Anterior cingulate cortex (tissue), 58 donors: Measurements from ENCODE around the gene ADCK1.
"Not testable (repeated sequence)": the region's sequence is repeated elsewhere in the genome, so short reads cannot be mapped to it uniquely, and the experiment has no call there.

ENCODE experiments used
- DNase-seq, 58 donors: peaks; one replicate each; lab custom pipeline; 2025; lab: John Stamatoyannopoulos, UW

The ADCK1 gene, protein sequence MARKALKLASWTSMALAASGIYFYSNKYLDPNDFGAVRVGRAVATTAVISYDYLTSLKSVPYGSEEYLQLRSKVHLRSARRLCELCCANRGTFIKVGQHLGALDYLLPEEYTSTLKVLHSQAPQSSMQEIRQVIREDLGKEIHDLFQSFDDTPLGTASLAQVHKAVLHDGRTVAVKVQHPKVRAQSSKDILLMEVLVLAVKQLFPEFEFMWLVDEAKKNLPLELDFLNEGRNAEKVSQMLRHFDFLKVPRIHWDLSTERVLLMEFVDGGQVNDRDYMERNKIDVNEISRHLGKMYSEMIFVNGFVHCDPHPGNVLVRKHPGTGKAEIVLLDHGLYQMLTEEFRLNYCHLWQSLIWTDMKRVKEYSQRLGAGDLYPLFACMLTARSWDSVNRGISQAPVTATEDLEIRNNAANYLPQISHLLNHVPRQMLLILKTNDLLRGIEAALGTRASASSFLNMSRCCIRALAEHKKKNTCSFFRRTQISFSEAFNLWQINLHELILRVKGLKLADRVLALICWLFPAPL

DNA sequence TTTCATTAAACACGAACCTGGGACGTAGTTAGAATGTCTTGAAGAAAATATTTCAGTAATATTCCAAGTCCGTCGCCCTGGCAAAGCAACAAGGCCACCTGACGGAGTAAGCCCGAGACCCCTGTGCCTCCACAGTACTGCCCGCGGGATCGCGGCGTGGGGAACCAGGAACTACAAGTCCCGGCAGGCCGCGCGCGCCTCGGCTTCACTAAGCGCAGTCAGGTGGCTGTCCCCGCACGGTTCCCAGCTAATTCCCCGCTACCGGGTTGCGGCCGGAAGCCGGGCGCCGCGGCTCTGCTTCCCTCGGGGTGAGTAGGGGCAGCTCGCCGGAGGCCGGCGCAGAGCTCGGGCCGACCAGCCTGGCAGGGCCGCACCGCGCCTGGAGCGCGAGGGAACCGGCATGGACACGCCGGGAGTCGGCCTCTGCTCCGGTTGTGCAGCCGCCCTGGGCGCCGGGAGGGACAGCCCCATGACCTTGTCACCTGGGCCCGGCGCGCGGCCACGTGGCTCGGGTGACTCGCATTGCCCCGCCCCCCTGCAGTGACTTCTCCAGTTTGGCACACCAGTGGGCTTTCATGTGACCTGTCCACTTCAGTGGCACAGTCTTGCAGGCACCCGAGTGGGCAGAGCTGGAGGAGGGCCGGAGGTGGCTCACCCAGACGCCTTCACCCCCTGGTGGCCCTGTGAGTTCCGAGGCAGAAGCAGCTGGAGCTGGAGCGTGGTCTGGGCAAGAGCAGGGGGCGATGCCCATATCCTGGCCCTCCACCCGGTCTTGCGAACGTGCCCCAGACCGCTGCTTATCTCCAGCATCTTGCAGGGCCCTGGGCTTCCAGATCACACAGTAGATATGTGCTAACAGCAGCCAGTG, at the start of gene ADCK1:
TSS of gene ADCK1 (plus strand) at position 247 of the 868 bp plus-strand sequence. CDS start 18,870 bp downstream, outside the sequence.
- peak; percentile 53 to 98 (median 93) for DNase-seq

DNA sequence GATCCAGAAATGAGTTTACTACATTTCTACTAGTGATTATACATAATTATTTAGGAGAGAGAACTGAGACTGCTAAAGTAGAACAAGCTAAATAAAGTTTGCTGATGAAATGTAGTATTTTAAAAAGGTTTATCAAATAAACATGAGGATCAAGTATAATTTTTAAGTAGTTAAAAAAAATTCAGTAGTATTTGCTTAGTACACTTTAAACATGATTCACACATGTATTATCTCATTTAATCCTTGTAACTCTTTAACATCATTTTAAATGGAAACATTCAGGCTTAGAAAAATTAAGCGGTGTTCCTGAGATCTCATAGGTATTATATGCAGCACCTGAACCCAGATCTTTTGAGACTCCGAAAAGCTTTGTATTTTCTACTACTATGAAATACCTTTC, 47.6 kb upstream of the ADCK1 start:
- DNase-seq, result no peak

DNA sequence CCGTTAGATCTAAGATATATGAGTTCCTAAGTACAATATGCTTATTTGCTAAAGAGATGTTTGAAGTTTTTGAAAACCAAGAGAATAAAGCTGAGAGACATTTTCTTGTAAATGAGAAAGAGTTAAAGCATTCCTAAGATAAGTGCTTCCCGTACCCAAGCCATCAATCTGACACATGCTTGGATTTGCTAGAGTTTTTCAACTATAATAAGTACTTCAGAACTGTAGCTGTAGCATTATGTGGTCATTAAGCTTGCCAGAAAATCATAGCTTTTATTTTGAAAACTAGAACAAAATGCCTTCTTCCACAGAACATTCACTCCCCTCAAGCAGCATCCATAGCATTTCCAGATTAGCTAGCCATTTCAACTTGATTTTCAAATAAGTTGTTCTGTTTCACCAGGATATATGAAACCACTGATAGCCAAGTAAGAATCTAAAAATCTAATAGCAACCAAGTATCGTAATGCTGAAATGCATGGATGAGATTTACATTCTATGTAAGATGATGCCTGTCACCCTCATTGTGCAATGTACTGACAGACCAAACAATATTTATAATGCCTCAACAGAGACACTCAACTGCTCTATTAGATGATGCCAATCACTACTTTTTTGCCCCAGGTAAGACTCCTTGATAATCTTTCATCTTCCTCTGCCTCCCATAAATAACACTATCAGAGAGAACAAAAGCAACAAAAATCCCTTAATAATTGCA, 47.0 kb upstream of the ADCK1 start:
- no peak for DNase-seq

DNA sequence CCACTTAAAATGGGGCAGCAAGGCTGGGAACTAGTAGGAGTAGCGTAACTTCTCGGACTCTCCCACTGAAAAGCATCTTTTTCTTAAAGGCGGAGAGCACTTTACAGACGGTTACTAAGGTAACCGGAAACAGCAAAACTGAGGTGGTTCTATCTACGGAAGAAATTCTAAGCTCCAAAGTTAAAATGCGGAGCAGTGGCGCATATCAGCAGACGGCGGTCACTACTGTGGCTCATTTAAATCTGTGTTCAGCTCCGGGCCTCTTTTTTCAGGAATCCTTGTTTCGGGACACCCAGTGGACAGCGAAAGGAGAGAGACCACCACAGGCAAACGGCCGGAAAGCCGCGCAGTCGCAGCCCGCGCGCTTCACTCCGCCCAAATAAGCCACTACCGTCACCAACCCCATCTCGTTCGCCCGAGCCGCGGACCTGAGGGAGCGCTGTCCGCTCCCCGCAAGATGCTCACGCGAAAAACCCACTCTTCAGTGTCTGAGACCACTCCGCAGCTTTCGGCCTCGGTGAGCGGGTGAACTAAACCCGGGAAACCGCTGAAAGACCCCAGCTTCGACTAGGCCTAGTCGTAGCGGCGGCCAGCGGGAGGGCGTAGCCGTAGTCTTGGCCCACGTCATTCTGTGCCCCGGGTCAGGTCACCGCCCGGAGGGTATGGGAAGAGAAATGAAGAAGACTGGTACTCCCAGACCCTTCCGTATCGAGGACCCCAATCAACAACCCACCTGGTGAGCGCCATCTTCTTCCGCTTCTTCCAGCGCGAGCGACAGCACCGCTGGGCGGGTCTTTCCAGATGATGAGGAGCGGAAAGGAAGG, 39.3 kb upstream of the ADCK1 start, which contains the start of gene SNW1:
TSS of gene SNW1 (minus strand) at position 776 of the 824 bp plus-strand sequence. CDS start at position 747, 29 bp downstream.
- DNase-seq, result peak; percentile 54 to 97 (median 90)

DNA sequence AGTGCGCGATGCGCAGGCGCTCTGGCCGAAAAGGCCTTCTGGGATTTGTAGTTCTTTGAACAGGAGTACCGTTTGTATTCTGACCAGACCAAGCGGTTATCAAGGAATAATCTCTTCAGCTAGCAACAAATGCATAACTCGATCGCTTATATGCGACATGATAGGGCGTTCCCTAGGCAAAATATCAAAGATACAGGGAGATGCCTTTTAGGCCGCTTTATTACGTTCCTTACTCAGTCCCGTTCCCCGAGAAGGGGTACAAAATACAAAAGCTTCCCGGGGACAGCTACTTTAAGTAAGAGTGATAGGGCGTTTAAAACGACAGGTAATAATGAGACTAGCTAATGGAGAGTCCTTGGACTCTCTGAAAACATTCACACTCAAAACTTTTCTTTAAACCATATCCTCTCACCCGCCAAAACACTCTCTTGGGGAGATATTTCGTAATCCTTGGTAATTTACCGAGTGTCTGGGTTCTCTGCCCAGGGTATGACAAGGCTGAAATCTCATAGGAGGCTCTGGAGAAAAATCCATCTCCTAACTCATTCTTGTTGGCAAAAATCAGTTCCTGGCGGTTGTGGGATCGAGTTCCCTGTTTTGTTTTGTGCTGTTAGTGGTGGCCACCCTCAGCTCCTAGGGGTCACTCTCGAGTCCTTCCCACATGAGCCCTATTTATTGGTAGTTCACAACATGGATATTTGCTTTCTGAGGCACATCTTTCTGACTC, 38.5 kb upstream of the ADCK1 start:
- peak in 26 of 58 donors; percentile 1 to 85 (median 12) for DNase-seq

DNA sequence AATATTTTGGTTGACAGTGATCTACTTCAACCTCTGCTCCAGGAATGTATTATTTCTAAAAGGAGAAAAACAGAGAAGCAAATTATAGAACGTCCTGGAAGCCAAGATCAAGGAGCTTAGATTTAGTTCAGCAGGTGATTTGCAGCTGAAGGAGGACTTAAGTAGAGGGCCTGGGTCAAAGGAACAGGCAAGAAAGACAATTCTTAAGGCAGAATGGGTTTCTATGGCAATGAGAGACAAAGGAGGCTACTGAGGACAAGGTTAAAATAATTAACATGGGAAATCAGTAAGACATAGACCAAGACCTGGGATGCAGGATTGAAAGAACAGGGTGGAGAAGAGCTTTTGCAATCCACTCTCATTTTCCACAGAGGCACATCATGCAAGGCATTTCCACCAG, 36.6 kb upstream of the ADCK1 start:
- DNase-seq, result no peak

DNA sequence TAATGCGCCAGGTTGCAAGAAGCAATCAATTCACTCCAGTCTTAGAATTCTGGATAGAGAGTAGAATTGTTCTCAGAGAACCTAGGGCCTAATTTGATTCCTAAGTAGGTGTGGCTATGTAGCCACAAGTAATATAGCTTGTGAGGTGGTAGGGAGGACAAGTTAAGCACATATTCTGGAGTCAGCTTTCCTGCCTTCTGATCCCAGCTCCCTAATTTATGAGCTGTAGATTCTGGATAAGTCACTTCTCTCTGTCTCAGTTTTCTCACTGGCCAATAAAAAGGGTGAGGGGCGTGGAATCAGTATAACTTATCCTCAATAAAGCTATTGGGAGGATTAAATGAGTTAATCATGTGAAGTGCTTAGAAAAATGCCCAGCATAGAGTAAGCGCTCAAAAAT, 35.9 kb upstream of the ADCK1 start:
- no peak for DNase-seq

DNA sequence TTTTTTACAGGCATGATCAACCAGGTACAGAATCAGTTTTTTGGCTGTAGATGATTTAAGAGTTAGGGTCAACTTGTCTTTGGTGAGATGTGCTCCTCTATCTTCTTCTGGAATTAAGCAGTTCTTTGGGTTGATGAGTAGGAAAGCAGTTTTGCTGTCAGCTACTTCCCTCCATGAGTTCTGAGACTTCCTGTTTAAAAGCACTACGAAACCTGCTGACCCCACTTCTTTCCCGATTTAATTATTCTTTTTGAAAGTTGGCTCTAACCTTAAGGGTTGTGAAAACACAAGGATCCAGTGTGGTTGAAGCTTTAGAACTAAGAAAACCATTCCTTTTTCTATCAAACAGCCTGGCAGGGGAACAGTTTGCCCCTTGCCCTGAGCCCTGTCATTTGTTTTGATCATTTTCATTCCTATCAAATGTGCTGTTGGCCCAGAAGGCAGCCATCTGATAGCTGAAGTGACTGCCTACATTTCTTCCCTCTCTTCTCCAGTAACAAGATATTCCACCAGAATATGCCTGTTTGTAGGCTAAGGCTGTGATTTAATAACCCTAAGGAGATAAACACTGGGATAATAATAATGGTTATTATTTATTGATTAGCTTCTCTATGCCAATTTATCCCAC, 31.4 kb upstream of the ADCK1 start:
- DNase-seq, result not testable (repeated sequence)

DNA sequence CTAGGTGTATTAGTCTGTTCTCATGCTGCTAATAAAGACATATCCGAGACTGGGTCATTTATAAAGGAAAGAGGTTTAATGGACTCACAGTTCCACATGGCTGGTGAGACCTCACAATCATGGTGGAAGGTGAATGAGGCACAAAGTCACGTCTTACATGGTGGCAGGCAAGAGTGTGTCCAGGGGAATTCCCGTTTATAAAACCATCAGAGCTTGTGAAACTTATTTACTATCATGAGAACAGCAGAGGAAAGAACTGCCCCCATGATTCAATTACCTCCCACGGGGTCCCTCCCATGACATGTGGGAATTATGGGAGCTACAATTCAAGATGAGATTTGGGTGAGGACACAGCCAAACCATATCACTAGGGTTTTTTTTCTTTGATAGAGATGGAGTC, 25.9 kb upstream of the ADCK1 start:
- DNase-seq, result not testable (repeated sequence)

DNA sequence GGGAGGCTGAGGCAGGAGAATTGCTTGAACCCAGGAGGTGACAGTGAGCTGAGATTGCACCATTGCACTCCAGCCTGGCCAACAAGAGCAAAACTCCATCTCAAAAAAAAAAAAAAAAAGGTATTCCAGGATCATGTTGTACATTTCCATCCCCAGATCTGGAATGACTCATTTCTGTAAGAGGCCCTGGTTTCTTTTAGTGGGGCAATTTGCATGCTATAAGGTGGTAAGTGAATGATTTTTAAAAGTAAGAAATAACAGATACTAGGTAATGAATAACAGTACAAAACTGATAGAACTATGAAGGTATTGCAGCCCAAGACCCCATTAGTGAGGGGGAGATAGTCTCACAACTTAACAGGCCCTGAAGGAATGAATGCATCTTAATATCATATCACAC, 17.7 kb upstream of the ADCK1 start:
- no peak for DNase-seq

DNA sequence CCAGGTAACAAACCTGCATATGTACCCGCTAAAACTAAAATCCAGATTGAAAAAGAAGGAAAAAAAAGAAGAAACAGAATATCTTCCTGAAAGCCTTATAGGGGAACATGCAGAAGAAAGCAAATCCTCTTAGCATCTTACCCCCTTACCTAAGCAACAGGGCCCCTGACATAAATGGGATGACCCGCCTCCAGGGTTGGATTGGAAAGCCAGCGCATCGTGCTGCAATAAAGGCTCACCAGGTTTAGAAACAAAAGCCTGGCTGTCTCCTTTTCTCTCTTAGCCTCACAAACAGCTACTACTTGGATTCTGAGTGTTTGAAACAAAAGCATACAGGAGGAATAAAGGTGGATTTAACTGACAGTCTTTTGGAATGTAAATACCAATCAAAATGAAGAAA, 13.8 kb upstream of the ADCK1 start:
- no peak for DNase-seq

DNA sequence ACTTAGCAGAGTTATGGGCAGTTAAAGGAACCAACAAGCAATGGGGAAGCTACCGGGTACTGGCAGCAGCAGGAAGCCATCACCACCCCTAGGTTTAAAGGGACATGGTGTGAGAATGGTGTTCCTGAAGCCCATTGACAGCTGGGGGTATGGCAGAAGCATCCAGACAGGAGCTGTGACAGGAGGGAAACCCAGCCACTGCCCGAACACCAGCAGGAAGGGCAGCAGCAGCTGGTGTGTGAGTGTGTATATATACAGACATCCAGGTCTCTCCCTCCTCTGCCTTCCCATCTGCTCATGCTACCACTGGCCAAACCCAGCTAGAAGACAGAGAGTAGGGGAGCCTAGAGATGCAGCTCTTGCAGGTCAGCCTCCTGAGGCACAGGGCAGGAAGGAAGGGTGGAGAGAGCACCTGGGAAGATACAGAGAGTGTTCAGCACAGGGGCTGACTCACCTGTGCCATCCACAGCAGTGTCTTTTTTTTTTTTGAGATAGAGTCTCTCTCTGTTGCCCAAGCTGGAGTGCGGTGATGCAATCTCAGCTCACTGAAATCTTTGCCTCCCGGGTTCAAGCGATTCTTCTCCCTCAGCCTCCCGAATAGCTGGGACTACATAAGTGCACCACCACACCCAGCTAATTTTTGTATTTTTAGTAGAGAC, 9.2 kb upstream of the ADCK1 start:
- peak in 3 of 58 donors; percentile 1 to 4 (median 2) for DNase-seq

DNA sequence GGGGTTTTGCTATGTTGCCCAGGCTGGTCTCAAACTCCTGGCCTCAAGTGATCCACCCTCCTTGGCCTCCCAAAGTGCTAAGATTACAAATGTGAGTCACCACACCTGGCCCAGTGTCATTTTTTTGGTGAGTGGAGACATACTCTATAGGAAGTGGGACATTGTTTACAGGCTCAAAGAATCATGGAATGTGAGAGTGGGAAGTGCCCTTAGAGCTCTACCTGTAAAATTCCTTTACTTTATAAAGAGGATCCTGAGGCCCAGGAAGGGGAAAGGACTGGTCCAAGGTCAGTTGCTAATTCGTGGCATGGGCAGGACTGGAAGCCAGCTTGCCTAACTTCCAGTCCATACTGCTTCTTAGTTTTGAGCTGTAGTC, 8.7 kb upstream of the ADCK1 start:
- no peak for DNase-seq

DNA sequence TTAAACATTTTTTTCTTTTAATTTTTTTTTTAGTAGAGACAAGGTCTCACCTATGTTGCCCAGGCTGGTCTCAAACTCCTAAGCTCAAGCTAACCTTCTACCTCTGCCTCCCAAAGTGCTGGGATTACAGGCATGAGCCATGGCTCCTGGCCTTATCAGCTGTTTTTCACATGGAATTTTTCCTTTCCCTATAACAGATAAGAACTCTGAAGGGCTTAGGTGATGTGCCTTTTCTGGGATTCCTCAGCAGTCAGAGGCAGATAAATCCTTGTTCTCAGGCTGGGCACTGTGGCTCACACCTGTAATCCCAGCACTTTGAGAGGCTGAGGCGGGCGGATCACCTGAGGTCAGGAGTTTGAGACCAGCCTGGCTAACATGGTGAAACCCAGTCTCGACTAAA, 6.7 kb upstream of the ADCK1 start:
- not testable (repeated sequence) for DNase-seq

DNA sequence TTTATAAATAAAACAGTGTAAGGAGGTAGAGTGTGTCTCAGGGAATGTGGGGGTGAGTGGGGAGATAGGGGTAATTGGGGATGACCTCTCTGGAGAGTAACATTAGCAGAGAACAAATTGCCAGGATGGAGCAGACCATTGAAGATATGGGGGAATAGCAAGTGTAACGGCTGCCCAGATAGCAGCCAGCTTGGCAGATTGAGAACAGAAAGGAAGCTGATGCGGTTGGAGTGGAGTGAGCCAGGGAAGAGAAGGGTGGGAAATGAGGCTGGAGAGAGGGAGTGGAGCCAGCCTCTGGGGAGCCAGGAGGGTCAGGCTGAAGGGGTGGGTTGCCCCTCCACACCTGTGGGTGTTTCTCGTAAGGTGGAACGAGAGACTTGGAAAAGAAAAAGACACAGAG, 5.6 kb upstream of the ADCK1 start:
- no peak for DNase-seq

DNA sequence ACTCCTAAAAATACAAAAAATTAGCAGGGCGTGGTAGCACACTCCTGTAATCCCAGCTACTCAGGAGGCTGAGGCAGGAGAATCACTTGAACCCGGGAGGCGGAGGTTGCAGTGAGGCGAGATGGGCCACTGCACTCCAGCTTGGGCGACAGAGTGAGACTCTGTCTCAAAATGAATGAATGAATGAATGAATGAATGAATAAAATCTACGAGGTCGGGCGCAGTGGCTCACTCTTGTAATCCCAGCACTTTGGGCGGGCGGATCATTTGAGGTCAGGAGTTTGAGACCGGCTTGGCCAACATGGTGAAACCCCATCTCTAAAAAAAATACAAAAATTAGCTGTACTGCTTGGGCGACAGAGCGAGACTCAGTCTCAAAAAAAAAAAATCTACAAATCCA, 453 bp upstream of the ADCK1 start:
- not testable (repeated sequence) for DNase-seq

DNA sequence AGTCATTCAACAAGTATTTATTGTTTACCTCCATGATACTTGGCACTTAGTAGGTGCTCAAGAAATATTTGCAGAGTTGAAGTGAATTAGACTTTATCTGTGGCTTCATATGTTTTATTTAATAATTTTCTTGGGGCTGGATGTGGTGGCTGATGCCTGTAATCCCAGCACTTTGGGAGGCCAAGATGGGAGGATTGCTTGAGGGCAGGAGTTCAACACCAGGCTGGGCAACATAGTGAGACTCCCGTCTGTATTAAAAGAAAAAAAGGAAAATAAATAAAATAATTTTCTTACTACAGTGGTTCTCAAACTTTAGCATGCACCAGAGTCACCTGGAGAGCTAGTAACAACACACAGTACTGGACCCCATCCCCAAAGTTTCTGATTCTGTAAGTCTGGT, 905 bp downstream of the ADCK1 start:
- DNase-seq, result no peak

DNA sequence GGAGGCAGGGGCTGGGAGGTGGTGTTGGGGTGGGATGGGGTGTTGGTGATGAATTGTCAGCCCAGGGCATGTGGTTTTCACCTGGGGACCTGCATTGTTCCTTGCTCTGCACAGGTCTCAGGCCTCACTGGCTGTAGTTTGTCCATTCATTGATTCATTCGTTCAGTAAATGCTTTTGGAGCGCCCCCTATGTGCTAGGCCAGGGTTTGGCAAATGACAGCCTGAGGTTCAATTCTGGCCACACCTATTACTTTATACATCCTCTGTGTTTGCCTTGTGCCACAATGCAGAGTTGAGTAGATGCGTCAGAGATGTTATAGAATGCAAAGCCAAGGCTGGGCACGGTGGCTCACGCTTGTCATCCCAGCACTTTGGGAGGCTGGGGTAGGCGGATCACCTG, 4.7 kb downstream of the ADCK1 start:
- no peak for DNase-seq
